NCI-H2196 (cell line): ENCODE measurements around the gene RERE.
A peak's percentile ranks its signal among the peaks of the same experiment; 100 is the strongest.

Experiments
- DNase-seq: peaks from one replicate; lab custom pipeline; 2025; ENCODE audit not compliant: unreplicated experiment; lab: John Stamatoyannopoulos, UW

Gene RERE

DNA sequence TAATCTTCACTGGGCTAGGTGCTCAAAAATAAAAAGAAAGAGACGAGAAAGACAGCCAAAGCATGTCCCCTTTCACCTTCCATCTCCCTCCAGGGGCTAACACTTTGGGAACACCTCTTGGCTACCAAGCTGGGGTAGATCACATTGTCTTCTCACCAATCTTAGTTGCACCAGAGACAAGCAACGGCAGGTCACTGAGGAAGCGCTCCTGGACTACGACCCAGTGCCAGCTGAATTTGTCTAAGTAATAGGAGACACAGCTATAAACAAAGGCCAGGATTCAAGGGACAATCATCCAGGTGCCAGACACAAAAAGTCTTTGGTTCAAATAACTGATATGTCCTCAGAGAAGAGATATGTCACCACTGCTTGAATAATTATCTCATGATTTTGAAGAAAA is 399.1 kb downstream of the RERE start:
- DNase-seq: no peak

DNA sequence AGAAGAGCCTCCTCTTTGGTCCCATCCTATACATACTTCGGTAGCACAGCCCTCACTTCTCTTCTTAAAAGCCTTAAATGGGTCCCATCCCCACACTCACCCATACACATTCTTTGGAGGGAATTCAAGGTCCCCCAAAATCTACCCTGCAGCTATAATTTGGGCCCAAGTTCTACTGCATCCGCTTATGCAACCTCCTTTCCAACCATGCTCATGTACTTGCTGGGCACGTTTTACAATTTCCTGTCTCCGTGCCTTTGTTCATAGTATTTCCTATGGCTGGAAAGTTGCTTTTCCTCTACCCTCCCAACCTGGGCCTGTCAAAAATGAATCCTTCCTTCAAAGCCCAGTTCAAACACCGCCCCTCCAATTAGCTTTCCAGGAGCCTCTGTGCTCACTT is 399.8 kb downstream of the RERE start:
- no peak for DNase-seq

DNA sequence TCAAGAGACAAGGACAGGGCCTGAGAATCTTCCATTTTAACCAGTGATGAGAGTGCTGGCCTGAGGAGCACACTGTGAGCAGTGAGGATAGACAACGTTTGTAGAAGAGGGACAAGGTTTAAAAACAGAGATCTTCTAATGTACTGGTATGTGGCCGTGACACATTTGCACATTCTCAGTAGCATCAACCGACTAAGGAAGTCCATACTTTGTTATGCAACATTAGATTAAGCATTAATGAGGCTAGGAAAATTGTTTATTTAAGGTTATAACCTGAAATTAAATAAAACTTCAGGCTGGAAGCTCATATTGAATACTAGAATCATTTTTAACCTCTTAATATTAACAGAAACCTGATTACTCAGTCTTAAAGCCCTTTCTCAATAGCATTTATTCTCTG is 400.6 kb downstream of the RERE start:
- DNase-seq: no peak

DNA sequence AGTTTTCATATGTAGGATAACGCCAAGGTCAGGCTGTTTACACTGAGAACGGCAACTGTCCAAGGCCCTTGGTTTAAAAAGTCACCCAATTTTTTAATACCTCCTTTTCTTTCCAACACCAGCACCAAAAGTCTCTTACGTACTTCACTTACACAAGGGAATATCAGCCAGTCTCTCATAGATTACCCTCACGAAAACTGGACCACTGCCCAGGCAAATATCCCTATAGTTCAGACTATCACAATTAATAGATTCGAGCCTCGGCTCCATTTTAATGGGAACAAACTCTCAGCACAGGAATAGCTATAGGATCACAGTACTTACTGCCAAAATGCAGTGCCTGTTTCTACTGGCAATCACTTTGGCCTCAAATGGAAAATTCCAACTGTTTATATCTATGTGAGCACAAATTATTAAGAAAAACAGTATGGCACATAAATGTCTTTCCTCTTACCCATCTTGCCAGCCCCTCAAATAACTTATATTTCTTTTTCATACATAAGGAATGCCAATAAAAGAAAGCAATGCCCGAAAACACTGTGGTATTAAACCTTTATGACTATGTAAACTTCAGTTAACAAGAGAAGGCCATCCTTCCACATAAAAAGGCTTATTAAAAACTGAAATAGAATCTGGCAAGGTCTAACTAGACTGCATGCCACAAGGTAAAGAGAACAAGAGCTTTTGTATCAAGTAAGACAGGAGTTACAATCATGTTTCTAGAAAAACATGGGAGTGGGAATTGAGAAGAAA is 401.7 kb downstream of the RERE start:
- no peak for DNase-seq

DNA sequence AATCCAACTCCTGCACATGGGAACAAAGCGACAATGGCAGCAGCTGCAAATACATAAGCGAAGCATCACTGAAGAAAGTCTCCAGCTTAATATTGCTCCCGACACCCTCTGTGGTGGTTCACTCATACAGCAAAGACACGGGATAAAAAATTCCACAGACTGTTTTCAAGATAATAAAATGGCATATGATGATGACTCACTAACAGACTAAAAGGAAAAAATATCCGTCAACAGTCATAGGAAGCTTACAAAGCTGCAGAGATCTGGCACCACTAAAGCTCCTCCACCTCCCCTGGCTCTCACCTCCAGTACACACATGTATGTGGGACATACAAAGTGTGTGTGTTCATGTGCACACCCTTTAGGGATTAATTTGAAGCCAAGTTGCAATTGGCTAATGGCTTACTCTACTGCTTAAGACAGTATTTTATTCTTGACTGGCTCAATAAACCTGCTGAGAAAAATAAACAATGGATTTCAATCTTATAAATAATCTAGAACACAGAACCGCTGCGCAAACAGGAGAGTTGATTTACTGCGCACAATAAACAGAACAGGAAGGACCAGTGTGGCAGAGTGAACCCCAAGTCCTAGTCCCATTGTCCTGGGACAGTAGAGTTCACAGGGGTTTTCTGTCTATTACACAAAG is 405.1 kb downstream of the RERE start:
- no peak for DNase-seq

DNA sequence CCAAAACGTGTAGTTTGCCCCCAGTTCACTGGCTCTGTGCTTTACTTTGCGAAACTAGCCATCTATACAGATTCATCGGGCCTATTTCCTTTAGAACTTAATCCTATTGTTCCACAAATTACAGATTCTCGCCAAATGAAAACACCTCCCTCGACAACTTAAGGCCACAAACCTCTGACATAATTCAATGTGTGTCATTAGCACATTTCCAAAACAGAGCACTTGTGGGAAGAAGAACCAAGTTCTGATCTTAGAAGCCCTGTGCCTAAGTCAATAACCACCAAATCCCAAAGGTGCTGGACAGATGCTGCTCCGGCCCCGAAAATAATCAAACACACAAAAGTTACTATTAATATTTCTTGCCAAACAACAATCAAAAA is 405.6 kb downstream of the RERE start:
- no peak for DNase-seq

DNA sequence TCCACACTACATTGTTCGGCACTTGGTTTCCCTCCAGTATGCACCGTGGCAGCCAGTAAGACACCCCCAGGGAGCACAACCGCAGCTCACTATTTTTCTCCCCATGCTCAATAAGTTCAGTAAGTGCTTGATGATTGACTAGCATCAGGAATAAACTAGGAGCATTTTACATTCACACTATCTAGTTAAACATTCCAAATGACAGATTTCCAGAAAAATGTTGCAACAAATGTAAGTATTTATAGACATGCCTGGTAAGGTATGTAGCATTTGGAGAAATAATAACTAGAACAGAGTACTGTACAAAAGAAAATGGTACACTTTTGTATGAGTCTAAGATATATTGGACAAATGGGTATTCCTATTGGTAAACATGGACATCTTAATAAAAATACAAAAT is 406.6 kb downstream of the RERE start:
- DNase-seq: no peak

DNA sequence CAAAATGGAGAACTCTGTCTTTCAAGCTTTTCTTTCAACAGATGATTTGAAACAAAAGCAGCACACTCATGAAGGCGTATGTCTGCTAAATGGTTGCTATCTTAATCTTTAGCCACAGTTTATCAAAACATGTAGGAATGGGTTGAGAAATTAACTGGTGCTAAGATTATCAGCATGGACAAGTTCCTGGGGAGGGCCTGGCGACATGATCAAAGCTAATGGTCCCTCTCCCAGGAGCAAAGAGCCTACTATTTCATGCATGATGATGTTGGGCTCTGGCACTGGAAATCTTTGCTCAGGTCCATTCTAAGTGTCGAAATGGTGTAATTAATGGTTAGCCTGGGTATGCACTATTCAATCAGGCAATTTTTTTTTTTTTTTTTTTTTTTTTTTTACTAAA is 407.8 kb downstream of the RERE start:
- no peak for DNase-seq

DNA sequence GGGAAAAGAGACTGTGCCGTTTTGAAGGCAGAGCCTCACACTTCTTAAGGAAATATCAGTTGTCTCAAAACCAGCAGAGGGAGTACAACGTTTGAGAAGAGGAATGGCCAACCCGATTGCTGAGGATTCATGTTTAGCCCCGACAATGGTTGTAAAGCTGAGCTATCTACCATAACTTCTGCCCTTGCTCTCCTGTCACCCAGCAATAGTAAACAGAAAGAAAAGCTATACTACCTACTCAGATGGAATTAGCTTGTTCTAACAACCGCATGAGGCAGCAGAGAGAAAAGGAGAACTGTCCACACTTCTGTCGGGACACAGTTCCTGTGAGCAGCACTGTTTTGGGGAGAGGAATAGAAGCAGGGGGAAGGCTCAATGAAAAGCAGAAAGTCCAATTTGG is 408.3 kb downstream of the RERE start:
- no peak for DNase-seq

DNA sequence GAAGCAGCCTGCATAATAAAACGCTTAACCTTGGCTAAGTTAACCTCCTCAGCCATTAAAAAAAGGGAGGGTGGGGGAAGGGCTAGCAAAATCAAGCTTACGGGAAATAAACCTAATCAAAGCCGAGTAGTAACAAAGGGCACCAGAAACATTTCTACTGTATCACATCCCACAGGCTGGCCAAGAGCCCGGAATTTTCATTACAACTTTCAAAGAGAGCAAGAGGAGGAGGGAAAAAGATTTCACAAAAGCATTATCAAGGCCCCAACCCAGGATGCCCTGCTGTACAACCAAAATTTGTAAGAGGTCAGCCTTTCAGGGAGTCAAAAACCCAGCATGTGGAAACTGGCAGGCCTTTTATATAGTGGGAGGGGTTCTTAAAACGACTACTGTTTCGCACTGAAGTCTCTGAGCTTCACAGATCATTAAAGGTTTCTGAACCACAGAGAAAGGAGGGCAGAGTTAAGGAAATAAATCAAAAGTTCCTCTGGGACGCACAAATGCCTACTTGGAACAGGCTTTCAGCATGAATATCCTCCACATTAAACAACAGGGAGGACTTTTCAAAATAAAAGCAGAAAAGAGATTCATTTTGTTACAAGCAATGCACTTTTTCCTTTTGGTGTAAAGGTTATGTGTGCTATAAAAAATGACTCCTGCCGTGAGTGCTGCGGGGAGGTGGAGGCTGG is 409.1 kb downstream of the RERE start:
- peak; percentile 82 for DNase-seq

DNA sequence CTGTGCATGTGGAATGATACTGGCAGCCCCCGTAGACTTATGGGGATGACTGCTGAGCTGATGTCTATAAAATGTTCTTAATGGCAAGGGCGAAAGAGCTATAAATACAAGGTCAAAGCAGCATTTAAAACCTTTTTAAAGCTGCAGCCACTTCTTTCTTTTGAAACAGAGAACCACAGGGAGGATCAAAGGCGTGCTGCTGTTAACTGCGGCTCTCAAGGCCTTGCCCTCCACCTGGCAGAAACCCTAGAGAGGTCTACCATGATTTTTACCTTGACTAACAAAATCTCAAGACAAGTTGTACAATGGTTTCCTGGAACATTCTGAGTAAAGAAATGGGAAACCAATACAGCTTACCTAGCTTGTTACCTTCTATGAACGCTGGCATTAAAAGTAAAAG is 409.8 kb downstream of the RERE start:
- DNase-seq: no peak

DNA sequence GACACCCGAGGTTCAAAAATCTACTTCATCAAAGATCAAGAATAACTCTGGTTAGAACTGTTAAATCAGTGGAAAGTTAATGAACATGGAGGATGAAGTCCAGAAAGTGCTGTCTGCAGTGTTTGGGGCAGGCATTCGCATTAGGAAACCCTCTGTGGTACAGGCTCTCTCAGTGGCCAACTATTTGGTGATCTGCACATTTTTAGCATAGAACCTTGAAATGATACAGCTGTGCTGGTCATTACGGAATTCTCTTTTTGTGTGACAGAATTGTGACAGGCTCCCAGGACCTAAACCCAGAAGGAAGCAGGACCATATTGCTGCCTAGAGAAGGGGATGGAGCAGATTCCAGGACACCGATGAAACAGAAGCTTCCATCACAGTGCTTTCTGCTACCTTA is 410.5 kb downstream of the RERE start:
- no peak for DNase-seq

DNA sequence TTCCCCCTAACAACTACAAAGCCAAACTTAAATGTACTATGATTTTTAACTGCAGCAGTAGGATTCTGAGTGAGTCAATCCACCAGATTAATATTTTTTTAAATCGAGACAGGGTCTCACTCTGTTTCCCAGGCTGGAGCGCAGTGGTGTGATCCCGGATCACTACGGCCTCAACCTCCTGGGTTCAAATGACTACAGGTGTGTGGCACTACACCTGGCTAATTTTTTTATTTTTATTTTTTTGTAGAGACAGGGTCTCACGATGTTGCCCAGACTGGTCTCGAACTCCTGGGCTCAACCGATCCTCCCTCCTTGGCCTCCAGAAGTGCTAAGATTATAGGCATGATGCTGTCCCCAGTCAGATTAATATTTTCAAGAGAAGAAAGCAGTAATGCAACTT is 411.4 kb downstream of the RERE start:
- no peak for DNase-seq

DNA sequence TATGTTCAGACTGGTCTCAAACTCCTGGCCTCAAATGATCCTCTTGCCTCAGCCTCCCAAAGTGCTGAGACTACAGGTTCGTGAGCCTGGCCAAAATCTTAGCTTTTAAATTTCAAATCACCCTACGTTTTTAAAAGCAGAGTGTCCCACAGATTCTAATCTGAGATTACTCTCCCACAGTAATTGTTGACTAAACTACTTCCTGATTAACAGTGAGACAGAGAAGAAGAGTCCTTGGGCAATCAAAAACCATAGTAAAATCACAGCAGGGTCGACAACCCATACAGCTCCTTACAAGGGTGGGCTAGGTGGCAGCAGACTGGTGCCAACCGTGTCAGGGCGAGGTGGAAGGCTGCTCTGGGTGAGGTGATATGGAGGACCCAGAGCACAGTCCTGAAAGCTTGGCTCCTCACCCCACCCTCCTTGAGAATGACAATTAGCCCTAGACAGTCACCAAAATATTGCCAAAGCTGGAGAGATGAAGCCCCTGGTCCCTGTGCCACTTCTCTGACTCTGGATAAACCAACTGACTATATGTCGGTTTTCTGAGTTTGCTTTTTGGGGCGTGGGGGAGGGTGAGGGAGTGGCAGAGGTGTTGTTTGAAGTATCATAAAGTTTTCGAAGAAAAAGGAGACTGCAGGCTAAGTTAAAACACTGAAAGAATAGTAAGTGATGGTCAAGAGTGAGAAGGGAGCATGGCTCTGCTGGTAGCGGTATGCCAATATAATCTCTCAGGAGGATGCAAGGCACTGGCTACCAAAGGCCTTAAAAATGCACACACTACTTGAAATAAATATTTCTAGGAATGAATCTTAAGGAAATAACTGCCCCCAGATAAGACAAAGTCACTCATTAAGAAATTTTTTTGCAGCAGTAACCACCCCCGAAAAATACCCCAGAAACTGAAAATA is 412.7 kb downstream of the RERE start:
- no peak for DNase-seq

DNA sequence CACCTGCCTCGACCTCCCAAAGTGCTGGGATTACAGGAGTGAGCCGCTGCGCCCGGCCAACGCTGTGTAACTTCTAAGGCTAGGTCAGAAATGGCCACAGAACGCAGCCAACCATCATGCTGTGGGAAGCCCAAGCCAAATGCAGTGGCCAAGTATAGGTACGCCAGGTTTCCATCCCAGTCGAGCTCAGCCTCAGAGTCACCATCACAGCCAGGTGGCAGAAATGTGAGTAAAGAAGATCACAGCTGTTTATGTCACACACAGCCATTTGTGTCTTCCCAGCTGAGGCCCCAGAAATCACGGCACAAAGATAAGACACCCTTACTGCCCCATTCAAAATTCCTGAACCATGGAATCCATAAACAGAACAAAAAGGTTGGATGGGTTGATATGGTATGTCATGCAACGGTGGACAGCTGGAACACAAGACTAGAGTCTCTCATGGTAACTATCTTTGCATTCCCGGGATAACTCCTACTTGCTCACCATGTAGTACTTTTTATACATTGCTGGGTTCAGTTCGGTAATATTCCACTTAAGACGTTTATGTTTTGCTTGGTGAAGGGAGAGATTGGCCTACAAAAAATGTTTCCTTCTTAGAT is 415.2 kb downstream of the RERE start:
- no peak for DNase-seq

DNA sequence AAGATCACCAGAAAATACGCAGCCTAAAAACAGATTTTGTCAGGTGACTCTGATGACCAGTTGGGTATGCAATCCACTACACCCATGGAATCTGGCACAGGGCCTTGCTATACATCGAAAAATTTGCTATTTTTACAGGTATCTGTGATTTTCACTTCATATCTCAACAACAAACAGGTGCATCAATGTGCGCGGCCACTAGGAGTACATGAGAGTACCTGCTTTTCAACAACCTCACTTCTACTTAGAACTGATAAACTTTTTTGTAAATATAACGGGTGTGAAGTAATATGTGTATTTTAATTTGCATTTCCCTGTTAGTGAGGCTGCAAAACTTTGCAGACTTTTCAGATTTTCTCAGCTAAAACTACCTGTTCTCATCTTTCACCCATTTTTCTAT is 418.8 kb downstream of the RERE start:
- no peak for DNase-seq

DNA sequence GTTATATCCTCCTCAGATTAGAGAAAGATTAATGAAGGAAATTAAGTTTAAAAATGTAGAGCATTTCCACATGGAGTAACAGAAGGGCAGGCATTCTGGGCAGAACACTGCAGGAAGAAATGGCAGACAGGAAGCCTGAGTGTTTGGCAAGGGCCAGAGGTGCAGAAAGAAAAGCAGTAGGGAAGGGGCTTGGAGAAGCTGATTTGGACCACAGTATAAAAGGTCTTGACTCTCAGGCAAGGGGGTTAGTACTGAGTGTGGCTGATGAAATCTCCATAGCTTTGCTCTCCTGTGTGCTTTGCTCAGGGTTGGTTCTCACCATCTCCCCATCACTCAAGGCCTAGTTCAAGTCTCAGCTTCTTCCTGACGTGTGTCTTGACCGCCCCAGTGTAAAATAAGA is 419.4 kb downstream of the RERE start:
- DNase-seq: no peak

DNA sequence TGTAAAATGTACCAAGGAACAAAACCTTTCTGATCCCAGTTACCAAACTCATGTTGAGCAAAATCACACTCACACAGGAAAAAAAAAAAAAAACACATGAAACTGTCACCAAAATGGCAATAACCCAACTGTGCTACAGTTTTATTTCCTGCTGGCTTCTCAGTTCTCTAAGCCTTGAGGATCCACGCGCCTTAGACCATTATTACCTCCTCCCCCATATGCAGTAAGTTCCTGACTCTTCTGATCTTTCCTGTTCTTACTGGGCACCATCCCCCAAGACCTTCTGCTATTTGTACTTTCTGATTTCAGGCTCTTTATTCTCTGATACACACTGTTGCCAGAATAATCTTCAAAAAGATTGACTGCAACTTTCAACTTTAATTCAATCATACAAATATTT is 419.9 kb downstream of the RERE start:
- DNase-seq: no peak

DNA sequence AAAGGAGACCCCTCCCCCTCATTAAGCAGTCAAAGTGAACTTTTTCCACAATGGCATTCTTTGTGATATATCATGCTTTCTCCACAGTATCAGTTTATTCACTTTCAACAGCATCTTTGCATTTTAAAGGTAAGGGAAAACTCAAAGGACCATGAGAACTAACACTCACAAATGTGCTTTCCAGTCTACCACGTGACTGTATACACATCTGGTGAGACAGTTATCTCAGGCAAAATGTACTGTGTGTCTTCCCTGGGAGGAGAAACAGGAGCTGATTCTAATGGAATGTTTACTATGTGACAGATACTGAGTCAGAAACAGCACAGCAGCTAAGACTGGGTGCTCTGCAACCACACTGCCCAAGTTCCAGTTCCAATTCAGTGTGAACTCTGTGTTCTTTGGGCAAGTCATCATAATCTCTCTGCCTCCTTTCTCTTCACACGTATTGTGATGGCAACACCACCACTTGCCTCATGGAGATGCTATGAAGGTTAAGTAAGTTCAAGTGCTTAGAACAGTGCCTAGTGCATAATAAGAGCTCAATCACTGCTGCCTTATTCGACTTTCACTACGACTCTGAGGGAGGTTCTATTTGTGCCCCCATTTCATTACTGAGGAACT is 420.5 kb downstream of the RERE start:
- no peak for DNase-seq

DNA sequence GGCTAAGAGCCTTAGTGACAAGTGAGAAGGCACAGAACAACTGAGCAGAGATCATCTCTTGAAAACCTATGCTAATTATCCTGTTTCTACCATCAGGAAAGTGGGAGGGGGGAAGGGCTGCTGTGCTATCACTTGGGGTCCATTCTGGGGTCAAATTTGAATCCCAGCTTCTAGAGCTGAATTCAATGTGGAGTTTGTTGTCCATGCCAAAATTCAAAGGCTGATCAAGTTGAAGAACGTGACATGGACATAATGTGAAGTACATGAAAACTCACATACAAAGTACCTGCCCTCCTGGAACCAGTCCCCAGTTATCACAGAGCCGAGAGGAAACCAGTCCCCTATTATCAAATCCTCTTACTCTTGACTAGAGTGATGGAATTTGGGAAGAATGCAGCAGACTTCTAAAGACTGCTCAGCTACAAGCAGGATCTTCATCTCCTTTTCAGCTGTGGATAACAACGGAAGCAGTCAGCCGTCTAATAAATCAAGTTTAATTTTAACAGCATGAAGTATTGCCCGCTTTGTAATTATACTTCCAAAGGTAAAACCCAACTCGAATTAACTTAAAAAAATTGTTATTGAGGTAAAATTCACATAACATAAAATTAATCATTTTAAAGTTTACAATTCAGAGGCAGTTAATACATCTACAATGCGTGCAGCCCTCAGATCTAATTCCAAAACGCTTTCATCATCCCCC is 421.2 kb downstream of the RERE start:
- no peak for DNase-seq
